Dedifferentiated amniotic fluid mesenchymal stem cell (primary cell): ENCODE results near the gene USP3.
"Not testable (repeated sequence)": the region's sequence is repeated elsewhere in the genome, so short reads cannot be mapped to it uniquely, and the experiment has no call there.

ENCODE experiments used
- DNase-seq: peaks from one replicate; pipeline ENCODE4 v3.0.0-alpha.2; 2016; ENCODE audit errors: extremely low spot score

The USP3 gene

GRCh38 chr15:63476229-63476632, 28.2 kb upstream of the USP3 start:
- peak; percentile 53 for DNase-seq

GRCh38 chr15:63478243-63478642, 26.1 kb upstream of the USP3 start:
- no peak for DNase-seq

GRCh38 chr15:63480441-63480821, 24.0 kb upstream of the USP3 start:
- DNase-seq = no peak

- DNase-seq = no peak
Measured at GRCh38 chr15:63481105-63481810, 23.1 kb upstream of the USP3 start.

GRCh38 chr15:63482874-63483323, 21.5 kb upstream of the USP3 start:
- no peak for DNase-seq

GRCh38 chr15:63483521-63484371, 20.6 kb upstream of the USP3 start:
- DNase-seq = no peak

GRCh38 chr15:63484433-63485186, 19.8 kb upstream of the USP3 start:
- DNase-seq = no peak

- peak; percentile 34 for DNase-seq
Measured at GRCh38 chr15:63487076-63487757, 17.2 kb upstream of the USP3 start.

GRCh38 chr15:63487758-63488397, 16.5 kb upstream of the USP3 start:
- not testable (repeated sequence) for DNase-seq

- DNase-seq = no peak
Measured at GRCh38 chr15:63488398-63488960, 15.9 kb upstream of the USP3 start.

GRCh38 chr15:63489352-63489751, 15.0 kb upstream of the USP3 start:
- DNase-seq = no peak

- no peak for DNase-seq
Measured at GRCh38 chr15:63490345-63491034, 13.9 kb upstream of the USP3 start.

GRCh38 chr15:63491116-63491827, 13.1 kb upstream of the USP3 start:
- no peak for DNase-seq

GRCh38 chr15:63491979-63492378, 12.4 kb upstream of the USP3 start:
- no peak for DNase-seq

GRCh38 chr15:63492541-63493077, 11.8 kb upstream of the USP3 start:
- peak; percentile 31 for DNase-seq

GRCh38 chr15:63493436-63493835, 11.0 kb upstream of the USP3 start:
- DNase-seq = no peak

- DNase-seq = no peak
Measured at GRCh38 chr15:63494408-63494807, 10.0 kb upstream of the USP3 start.

GRCh38 chr15:63495343-63495742, 9.1 kb upstream of the USP3 start:
- no peak for DNase-seq

- DNase-seq = no peak
Measured at GRCh38 chr15:63495780-63496488, 8.5 kb upstream of the USP3 start.
